SK-N-SH (cell line): ENCODE data around the gene MAP1LC3C. TPM values are rescaled to one million over a fixed set of nuclear protein-coding genes. Genes with fewer than 3 reads are reported as not detected.

Experiments
- CTCF ChIA-PET: fragments of 300-600, 350-600 bp; formaldehyde crosslinking; extraction: SDS; loops from one replicate; lab custom pipeline; 2021; lab: Yijun Ruan, JAX
- POLR2A ChIA-PET: fragments of 350-600 bp; sonication (Branson Sonifier 250); formaldehyde crosslinking; extraction: SDS; loops from one replicate; lab custom pipeline; 2020; ENCODE audit warnings: antibody characterized with exemption, inconsistent platforms; lab: Yijun Ruan, JAX
- DNase-seq: peaks from one replicate; pipeline ENCODE4 v3.0.0; 2012
- H2AFZ ChIP-seq: fragments of 200-600 bp; sonication (generic); 2 replicates; pipeline ENCODE4 v1.8.1; 2016; ENCODE audit warnings: antibody characterized with exemption, mild to moderate bottlenecking, low read depth
- H3F3A ChIP-seq: fragments of 200-600 bp; sonication (generic); replicated peaks from 2 replicates; pipeline ENCODE3; 2016; ENCODE audit warnings: antibody characterized with exemption, mild to moderate bottlenecking; ENCODE audit not compliant: insufficient read depth
- H3K27ac ChIP-seq, 2 experiments: fragments of 200-500 bp in 1 of 2; fragments of 200-600 bp in 1 of 2; sonication (Bioruptor generic) in 1 of 2; sonication (generic), shearing (Covaris generic) in 1 of 2; 2 replicates each; pipeline versions ENCODE4 v1.5.1 to v1.6.1; 2014 to 2016; ENCODE audit warnings: low read depth in 2 of 2, inconsistent platforms in 1 of 2, low read length in 1 of 2, mild to moderate bottlenecking in 1 of 2, mixed read lengths in 1 of 2
- H3K27me3 ChIP-seq: fragments of 200-600 bp; sonication (generic), shearing (Covaris generic); 2 replicates; pipeline ENCODE4 v1.6.1; 2016; ENCODE audit warnings: mixed run types; ENCODE audit not compliant: insufficient read depth
- H3K36me3 ChIP-seq, 2 experiments: fragments of 200-500 bp in 1 of 2; fragments of 200-600 bp in 1 of 2; sonication (Bioruptor generic) in 1 of 2; sonication (generic) in 1 of 2; replicated peaks in 1 of 2; 2 replicates each; pipeline versions ENCODE3 to v1.5.1; 2014 to 2016; ENCODE audit warnings: low read length in 1 of 2, mild to moderate bottlenecking in 1 of 2; ENCODE audit not compliant: insufficient read depth in 2 of 2, control insufficient read depth in 1 of 2
- H3K4me1 ChIP-seq, 2 experiments: fragments of 200-500 bp in 1 of 2; fragments of 200-600 bp in 1 of 2; sonication (Bioruptor generic) in 1 of 2; sonication (generic), shearing (Covaris generic) in 1 of 2; 2 replicates each; pipeline versions ENCODE4 v1.5.1 to v1.6.1; 2014 to 2016; ENCODE audit warnings: low read depth in 1 of 2, low read length in 1 of 2, mixed run types in 1 of 2; ENCODE audit not compliant: insufficient read depth in 2 of 2, control insufficient read depth in 1 of 2
- H3K4me2 ChIP-seq: fragments of 200-600 bp; sonication (generic), shearing (Covaris generic); 2 replicates; pipeline ENCODE4 v1.6.1; 2017; ENCODE audit warnings: mixed run types
- H3K4me3 ChIP-seq, 2 experiments: fragments of 200-500 bp in 1 of 2; fragments of 200-600 bp in 1 of 2; sonication (Bioruptor generic) in 1 of 2; sonication (generic), shearing (Covaris generic) in 1 of 2; 2 replicates each; pipeline versions ENCODE4 v1.5.1 to v1.8.1; 2014 to 2016; ENCODE audit warnings: low read depth in 2 of 2, inconsistent platforms in 1 of 2, low read length in 1 of 2, mild to moderate bottlenecking in 1 of 2, mixed read lengths in 1 of 2, moderate library complexity in 1 of 2
- H3K79me2 ChIP-seq: fragments of 200-600 bp; sonication (generic); 2 replicates; pipeline ENCODE4 v1.8.1; 2017; ENCODE audit warnings: mild to moderate bottlenecking; ENCODE audit not compliant: insufficient read depth
- H3K9ac ChIP-seq: fragments of 200-600 bp; sonication (generic); 2 replicates; pipeline ENCODE4 v1.6.1; 2017; ENCODE audit warnings: mixed run types
- H3K9me2 ChIP-seq: fragments of 200-600 bp; sonication (generic); 2 replicates; pipeline ENCODE4 v1.6.1; 2017; ENCODE audit warnings: mixed run types
- H3K9me3 ChIP-seq: fragments of 200-600 bp; sonication (generic); 2 replicates; pipeline ENCODE4 v1.6.1; 2017; ENCODE audit warnings: mixed run types, mild to moderate bottlenecking, moderate library complexity
- H4K20me1 ChIP-seq: fragments of 200-600 bp; sonication (generic); 2 replicates; pipeline ENCODE4 v1.6.1; 2017; ENCODE audit warnings: mild to moderate bottlenecking, mixed run types; ENCODE audit not compliant: insufficient read depth
- CHD2 ChIP-seq: fragments of 150-350 bp; IDR thresholded peaks from 2 replicates; pipeline ENCODE4 v1.6.1; 2018; ENCODE audit warnings: low read length; ENCODE audit not compliant: partially characterized antibody
- EP300 ChIP-seq, 2 experiments: IDR thresholded peaks; 2 replicates each; pipeline versions ENCODE4 v1.4.0 to v1.6.1; 2012; ENCODE audit warnings: borderline replicate concordance in 1 of 2, low read depth in 1 of 2, low read length in 1 of 2
- GABPA ChIP-seq: IDR thresholded peaks from 2 replicates; pipeline ENCODE4 v1.4.0; 2012; ENCODE audit warnings: low read depth, mild to moderate bottlenecking
- GATA2 ChIP-seq: sonication (generic); formaldehyde crosslinking; IDR thresholded peaks from 2 replicates; pipeline ENCODE4 v1.5.0; 2020; ENCODE audit warnings: mild to moderate bottlenecking, missing genetic modification reagents
- JUND ChIP-seq: IDR thresholded peaks from 2 replicates; pipeline ENCODE4 v1.4.0; 2012
- MXI1 ChIP-seq: IDR thresholded peaks from 2 replicates; pipeline ENCODE4 v1.6.1; 2012; ENCODE audit warnings: mild to moderate bottlenecking, low read depth, low read length, improper control_type of control experiment
- NFIC ChIP-seq: IDR thresholded peaks from 2 replicates; pipeline ENCODE4 v1.4.0; 2012; ENCODE audit warnings: borderline replicate concordance
- POLR2AphosphoS5 ChIP-seq: IDR thresholded peaks from 2 replicates; pipeline ENCODE4 v1.6.1; 2012; ENCODE audit warnings: low read depth, low read length
- RAD21 ChIP-seq: IDR thresholded peaks from 2 replicates; pipeline ENCODE4 v1.6.1; 2012; ENCODE audit warnings: mild to moderate bottlenecking, low read length
- RCOR1 ChIP-seq: fragments of 150-350 bp; IDR thresholded peaks from 2 replicates; pipeline ENCODE4 v1.6.1; 2017; ENCODE audit warnings: antibody characterized with exemption, low read length
- SIN3A ChIP-seq: IDR thresholded peaks from 2 replicates; pipeline ENCODE4 v1.6.1; 2012; ENCODE audit warnings: low read depth, mild to moderate bottlenecking, low read length, moderate library complexity, borderline replicate concordance
- TAF1 ChIP-seq: IDR thresholded peaks from 2 replicates; pipeline ENCODE4 v1.6.1; 2012; ENCODE audit warnings: low read depth, mild to moderate bottlenecking, low read length, moderate library complexity, borderline replicate concordance
- TCF12 ChIP-seq: IDR thresholded peaks from 2 replicates; pipeline ENCODE4 v1.4.0; 2012
- WGBS: methylation state at CpG from one replicate; pipeline ENCODE4 v1.1.6; 2017; ENCODE audit warnings: low lambda C conversion rate; 5-methylcytosine and 5-hydroxymethylcytosine counted together
- polyA plus RNA-seq, 3 experiments: library from polyadenylated mRNA; depleted of rRNA; stranded (reverse); fragments of >200 nt; gene quantifications; 2 replicates each; pipeline ENCODE4 v1.2.3, GENCODE V29; 2012
- TF ChIP-seq, protein P1 (sequence below): fragments of 200-600 bp; sonication (generic); IDR thresholded peaks from 2 replicates; pipeline ENCODE4 v1.6.1; 2017; ENCODE audit warnings: antibody characterized with exemption, mild to moderate bottlenecking, moderate library complexity
- TF ChIP-seq, protein P2 (sequence below): IDR thresholded peaks from 2 replicates; pipeline ENCODE4 v1.4.0; 2012; ENCODE audit warnings: low read depth, borderline replicate concordance
- TF ChIP-seq, protein P3 (sequence below): IDR thresholded peaks from 2 replicates; pipeline ENCODE4 v1.4.0; 2012; ENCODE audit warnings: low read depth, borderline replicate concordance
- TF ChIP-seq, protein P4 (sequence below): fragments of 150-350 bp; IDR thresholded peaks from 2 replicates; pipeline ENCODE4 v1.6.1; 2016; ENCODE audit warnings: mild to moderate bottlenecking, low read depth, low read length
- TF ChIP-seq, protein P5 (sequence below): IDR thresholded peaks from 2 replicates; pipeline ENCODE4; 2012

The MAP1LC3C gene
- polyA plus RNA-seq, 1 of the 3 experiments (the other 2 are of a cell fraction), result 0.20 TPM

DNA sequence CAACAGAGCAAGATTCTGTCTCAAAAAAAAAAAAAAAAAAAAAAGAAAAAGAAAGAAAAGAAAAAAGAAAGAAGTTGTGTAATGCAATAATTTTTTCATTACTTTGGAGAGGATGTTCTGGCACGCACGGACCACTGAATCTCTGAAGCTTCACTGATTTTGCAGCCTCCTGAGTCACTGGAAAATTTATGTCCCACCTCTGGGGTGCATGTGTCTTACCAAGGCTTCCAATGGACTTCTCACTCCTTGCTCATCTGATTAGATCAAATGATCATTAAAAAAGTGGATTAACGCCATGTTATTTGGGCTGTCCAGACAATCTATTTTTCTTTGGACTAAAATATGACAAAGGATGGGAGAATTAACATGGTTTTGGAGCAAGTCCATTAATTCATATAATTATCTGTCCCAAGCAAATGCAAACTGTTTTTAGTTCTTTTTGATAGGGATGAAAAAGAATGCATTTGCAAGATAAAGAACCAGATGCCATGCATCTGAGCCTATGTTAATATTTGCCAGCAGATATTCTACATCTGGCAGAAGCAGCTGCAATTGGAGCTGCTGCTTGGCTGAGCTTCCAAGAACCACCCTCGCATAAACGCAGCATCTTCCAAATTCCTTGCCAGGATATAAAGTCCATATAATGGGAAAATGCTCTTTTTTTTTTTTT is 10.1 kb upstream of the MAP1LC3C start:
- no peak overlapping the region for H3K4me2 ChIP-seq
- ChIA-PET CTCF (interaction anchor here (1.0 to 3.9 kb wide), 4 partner anchors 11 to 119 kb away, joined by 3 to 18 read pairs (median 4); partner anchors contain the start of gene MAP1LC3C), POLR2A (interaction anchor here (0.6 kb wide), 2 partner anchors 85 to 491 kb away, joined by 3 to 4 read pairs; no protein-coding TSS in a partner anchor)
- DNase-seq, result peak; percentile 48
- no peak overlapping the region for H3K9ac ChIP-seq
- no peaks in the 10 kb centered on the region for H3K27me3 ChIP-seq
- H4K20me1 ChIP-seq, result no peaks in the 10 kb centered on the region
- no peaks in the 10 kb centered on the region for H3K79me2 ChIP-seq
- peaks cover 0 to 2% of the 10 kb centered on the region in 2 experiments; a peak in 1 of 4 replicates for H3K4me1 ChIP-seq
- no peaks in the 10 kb centered on the region for H3K36me3 ChIP-seq
- H2AFZ ChIP-seq, result no peak overlapping the region
- no peaks in the 10 kb centered on the region for H3K9me2 ChIP-seq
- no peak overlapping the region for H3K4me3 ChIP-seq
- no peaks in the 10 kb centered on the region for H3K9me3 ChIP-seq
- H3F3A ChIP-seq, result peaks cover 16% of the 10 kb centered on the region
- 39% methylated on average over 5 of the region's 5 CpGs for WGBS
- TF ChIP-seq RAD21 (no peak), POLR2AphosphoS5 (no peak), EP300 (IDR thresholded peaks at IDR 0.05; ENCODE audit: borderline replicate concordance in 1 of 2, low read depth in 1 of 2, low read length in 1 of 2) (peak in 1 of 2 experiments; percentile 78; a peak in 2 of 4 replicates), CHD2 (peak; percentile 74), RCOR1 (peak; percentile 80; the same call in 1 of the 2 replicates), MXI1 (0 out of 2 replicates have a peak, but pooled peaks have one; percentile 17), GABPA (no peak), TAF1 (no peak), GATA2 (peak; percentile 51)
- TF ChIP-seq, protein P1, sequence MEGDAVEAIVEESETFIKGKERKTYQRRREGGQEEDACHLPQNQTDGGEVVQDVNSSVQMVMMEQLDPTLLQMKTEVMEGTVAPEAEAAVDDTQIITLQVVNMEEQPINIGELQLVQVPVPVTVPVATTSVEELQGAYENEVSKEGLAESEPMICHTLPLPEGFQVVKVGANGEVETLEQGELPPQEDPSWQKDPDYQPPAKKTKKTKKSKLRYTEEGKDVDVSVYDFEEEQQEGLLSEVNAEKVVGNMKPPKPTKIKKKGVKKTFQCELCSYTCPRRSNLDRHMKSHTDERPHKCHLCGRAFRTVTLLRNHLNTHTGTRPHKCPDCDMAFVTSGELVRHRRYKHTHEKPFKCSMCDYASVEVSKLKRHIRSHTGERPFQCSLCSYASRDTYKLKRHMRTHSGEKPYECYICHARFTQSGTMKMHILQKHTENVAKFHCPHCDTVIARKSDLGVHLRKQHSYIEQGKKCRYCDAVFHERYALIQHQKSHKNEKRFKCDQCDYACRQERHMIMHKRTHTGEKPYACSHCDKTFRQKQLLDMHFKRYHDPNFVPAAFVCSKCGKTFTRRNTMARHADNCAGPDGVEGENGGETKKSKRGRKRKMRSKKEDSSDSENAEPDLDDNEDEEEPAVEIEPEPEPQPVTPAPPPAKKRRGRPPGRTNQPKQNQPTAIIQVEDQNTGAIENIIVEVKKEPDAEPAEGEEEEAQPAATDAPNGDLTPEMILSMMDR, result no peak
- H3K27ac ChIP-seq, result peak overlapping the region in 1 of 2 experiments; percentile 29; a peak in 2 of 4 replicates

DNA sequence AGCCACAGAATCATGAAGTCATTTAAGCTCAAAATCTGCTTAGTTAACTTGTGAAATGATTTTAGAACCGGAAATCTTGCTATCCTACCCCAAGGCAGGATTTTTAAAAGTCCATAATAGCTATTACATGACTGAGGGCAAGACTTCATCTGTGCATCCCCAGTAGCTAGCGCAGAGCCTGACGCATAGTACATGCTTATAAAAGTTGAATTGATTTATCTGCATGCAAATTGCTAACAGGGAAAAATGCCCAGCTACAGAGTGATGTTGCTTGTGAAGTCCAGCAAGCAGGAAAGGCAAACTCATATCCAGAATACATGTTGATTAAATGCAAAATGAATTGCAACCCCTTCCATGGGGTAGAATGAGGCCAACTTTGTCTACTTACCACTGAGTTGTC is 8.1 kb upstream of the MAP1LC3C start:
- no peaks in the 10 kb centered on the region for H4K20me1 ChIP-seq
- CTCF ChIA-PET, result interaction anchor here (1.2 to 3.9 kb wide), 5 partner anchors 10 to 118 kb away, joined by 3 to 18 read pairs (median 3); no protein-coding TSS in a partner anchor
- TF ChIP-seq, protein P2, sequence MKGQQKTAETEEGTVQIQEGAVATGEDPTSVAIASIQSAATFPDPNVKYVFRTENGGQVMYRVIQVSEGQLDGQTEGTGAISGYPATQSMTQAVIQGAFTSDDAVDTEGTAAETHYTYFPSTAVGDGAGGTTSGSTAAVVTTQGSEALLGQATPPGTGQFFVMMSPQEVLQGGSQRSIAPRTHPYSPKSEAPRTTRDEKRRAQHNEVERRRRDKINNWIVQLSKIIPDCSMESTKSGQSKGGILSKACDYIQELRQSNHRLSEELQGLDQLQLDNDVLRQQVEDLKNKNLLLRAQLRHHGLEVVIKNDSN, result no peak
- TF ChIP-seq, protein P3, sequence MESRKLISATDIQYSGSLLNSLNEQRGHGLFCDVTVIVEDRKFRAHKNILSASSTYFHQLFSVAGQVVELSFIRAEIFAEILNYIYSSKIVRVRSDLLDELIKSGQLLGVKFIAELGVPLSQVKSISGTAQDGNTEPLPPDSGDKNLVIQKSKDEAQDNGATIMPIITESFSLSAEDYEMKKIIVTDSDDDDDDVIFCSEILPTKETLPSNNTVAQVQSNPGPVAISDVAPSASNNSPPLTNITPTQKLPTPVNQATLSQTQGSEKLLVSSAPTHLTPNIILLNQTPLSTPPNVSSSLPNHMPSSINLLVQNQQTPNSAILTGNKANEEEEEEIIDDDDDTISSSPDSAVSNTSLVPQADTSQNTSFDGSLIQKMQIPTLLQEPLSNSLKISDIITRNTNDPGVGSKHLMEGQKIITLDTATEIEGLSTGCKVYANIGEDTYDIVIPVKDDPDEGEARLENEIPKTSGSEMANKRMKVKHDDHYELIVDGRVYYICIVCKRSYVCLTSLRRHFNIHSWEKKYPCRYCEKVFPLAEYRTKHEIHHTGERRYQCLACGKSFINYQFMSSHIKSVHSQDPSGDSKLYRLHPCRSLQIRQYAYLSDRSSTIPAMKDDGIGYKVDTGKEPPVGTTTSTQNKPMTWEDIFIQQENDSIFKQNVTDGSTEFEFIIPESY, result no peak
- no peak for TF ChIP-seq RAD21
- TF ChIP-seq TCF12, result no peak
- TF ChIP-seq, protein P4, sequence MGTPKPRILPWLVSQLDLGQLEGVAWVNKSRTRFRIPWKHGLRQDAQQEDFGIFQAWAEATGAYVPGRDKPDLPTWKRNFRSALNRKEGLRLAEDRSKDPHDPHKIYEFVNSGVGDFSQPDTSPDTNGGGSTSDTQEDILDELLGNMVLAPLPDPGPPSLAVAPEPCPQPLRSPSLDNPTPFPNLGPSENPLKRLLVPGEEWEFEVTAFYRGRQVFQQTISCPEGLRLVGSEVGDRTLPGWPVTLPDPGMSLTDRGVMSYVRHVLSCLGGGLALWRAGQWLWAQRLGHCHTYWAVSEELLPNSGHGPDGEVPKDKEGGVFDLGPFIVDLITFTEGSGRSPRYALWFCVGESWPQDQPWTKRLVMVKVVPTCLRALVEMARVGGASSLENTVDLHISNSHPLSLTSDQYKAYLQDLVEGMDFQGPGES, result no peak
- TF ChIP-seq CHD2, result no peak
- no peak for TF ChIP-seq JUND
- no peak for TF ChIP-seq MXI1
- TF ChIP-seq, protein P5, sequence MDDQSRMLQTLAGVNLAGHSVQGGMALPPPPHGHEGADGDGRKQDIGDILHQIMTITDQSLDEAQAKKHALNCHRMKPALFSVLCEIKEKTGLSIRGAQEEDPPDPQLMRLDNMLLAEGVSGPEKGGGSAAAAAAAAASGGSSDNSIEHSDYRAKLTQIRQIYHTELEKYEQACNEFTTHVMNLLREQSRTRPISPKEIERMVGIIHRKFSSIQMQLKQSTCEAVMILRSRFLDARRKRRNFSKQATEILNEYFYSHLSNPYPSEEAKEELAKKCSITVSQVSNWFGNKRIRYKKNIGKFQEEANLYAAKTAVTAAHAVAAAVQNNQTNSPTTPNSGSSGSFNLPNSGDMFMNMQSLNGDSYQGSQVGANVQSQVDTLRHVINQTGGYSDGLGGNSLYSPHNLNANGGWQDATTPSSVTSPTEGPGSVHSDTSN, result no peak
- no peak for TF ChIP-seq SIN3A
- no peak for TF ChIP-seq NFIC
- TF ChIP-seq RCOR1, result no peak

More for the DNA sequence above, 8.1 kb upstream of the MAP1LC3C start:
- Histone ChIP-seq H3K9me3 (no peaks in the 10 kb centered on the region), H3K27ac (no peak overlapping the region), H3K4me2 (no peak overlapping the region), H3K27me3 (no peaks in the 10 kb centered on the region), H2AFZ (no peak overlapping the region), H3F3A (peaks cover 11% of the 10 kb centered on the region), H3K4me1 (peaks cover 0 to 2% of the 10 kb centered on the region in 2 experiments; a peak in 1 of 4 replicates), H3K9ac (no peak overlapping the region), H3K36me3 (no peaks in the 10 kb centered on the region), H3K4me3 (no peak overlapping the region), H3K79me2 (no peaks in the 10 kb centered on the region), H3K9me2 (no peaks in the 10 kb centered on the region)
- POLR2A ChIA-PET, result no interaction called here
- no peak for DNase-seq
- WGBS, result 82% methylated on average over 3 of the region's 3 CpGs
